ENCODE results near the gene GABRP. TPM values are rescaled to one million over a fixed set of nuclear protein-coding genes. Genes with fewer than 3 reads are reported as not detected.

GABRP gene
- total RNA-seq, 1 donor from 2014 or later = not detected

DNA sequence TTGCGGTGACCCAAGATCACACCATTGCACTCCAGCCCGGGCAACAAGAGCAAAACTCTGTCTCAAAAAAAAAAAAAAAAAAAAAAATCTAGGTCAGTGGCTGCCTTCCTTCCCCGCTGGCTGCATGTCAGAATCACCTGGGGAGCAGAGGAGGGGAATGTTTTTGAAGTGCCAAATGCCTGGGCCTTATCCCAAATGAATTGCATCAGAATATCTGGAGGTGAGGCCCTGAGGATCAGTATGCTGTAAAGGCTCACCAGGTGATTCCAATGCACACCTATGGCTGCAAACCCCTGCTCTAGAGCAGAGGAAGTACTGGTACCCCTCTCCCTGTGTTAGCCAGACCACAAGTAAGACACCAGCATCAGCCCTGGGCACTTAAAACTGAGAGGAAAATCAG lies 44.7 kb upstream of the GABRP start:
- no peaks in the 10 kb centered on the region for H3F3A ChIP-seq (ENCODE audit: low read depth)
- H3K79me2 ChIP-seq (ENCODE audit: low read depth) = no peaks in the 10 kb centered on the region
- H3K27ac ChIP-seq = no peak overlapping the region
- H3K4me1 Mint-ChIP-seq = peaks cover 4% of the 10 kb centered on the region
- peaks cover 2% of the 10 kb centered on the region for H3K36me3 Mint-ChIP-seq
- H3K9ac ChIP-seq = no peak overlapping the region
- H3K27ac Mint-ChIP-seq = no peak overlapping the region
- H2AFZ ChIP-seq (replicated peaks) = no peak overlapping the region
- DNase-seq (ENCODE audit: low spot score) = no peak
- no peaks in the 10 kb centered on the region for H3K36me3 ChIP-seq
- H3K4me1 ChIP-seq = no peaks in the 10 kb centered on the region
- no peaks in the 10 kb centered on the region for H3K9me3 ChIP-seq (ENCODE audit: low read depth)
- TF ChIP-seq EZH2 (IDR thresholded peaks at IDR 0.05) (no peak), EZH2phosphoT487 (IDR thresholded peaks at IDR 0.05) (no peak)
- TF ChIP-seq, protein P1, sequence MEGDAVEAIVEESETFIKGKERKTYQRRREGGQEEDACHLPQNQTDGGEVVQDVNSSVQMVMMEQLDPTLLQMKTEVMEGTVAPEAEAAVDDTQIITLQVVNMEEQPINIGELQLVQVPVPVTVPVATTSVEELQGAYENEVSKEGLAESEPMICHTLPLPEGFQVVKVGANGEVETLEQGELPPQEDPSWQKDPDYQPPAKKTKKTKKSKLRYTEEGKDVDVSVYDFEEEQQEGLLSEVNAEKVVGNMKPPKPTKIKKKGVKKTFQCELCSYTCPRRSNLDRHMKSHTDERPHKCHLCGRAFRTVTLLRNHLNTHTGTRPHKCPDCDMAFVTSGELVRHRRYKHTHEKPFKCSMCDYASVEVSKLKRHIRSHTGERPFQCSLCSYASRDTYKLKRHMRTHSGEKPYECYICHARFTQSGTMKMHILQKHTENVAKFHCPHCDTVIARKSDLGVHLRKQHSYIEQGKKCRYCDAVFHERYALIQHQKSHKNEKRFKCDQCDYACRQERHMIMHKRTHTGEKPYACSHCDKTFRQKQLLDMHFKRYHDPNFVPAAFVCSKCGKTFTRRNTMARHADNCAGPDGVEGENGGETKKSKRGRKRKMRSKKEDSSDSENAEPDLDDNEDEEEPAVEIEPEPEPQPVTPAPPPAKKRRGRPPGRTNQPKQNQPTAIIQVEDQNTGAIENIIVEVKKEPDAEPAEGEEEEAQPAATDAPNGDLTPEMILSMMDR (IDR thresholded peaks at IDR 0.05) = no peak
- peaks cover 13% of the 10 kb centered on the region for H3K27me3 Mint-ChIP-seq (ENCODE audit: insufficient read depth, low read depth)
- peaks cover 5% of the 10 kb centered on the region for H3K27me3 ChIP-seq
- H3K4me2 ChIP-seq = no peak overlapping the region
- no peaks in the 10 kb centered on the region for H4K20me1 ChIP-seq (ENCODE audit: low read depth)
- peaks cover 19% of the 10 kb centered on the region for H3K9me3 Mint-ChIP-seq
- H3K4me3 Mint-ChIP-seq = no peak overlapping the region
- H3K4me3 ChIP-seq = no peak overlapping the region

DNA sequence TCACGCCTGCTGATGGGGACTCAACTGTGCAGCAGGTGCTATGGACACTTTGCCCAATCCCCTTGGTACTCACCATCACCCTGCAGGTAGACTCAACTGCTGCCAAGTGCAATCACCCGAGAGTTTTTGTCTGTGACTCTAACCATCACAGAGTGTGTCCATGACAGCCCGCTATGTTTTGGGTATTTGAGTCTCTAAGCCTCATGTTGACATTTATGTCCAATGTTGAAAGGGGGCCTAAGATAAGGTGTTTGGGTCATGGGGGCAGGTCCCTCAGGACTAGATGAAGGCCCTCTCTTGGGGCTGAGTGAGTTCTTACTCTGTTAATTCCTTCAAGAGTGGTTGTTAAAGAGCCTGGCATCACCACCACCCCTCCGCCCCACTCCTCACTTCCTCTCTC lies 44.1 kb upstream of the GABRP start:
- no peak overlapping the region for H3K4me3 ChIP-seq
- no peak for DNase-seq (ENCODE audit: low spot score)
- TF ChIP-seq, protein P1 (IDR thresholded peaks at IDR 0.05) = no peak
- TF ChIP-seq EZH2 (IDR thresholded peaks at IDR 0.05) = no peak
- TF ChIP-seq EZH2phosphoT487 (IDR thresholded peaks at IDR 0.05) = no peak
- H3K36me3 ChIP-seq = no peaks in the 10 kb centered on the region
- no peak overlapping the region for H3K4me2 ChIP-seq
- H3K27ac Mint-ChIP-seq = no peak overlapping the region
- no peak overlapping the region for H3K9ac ChIP-seq
- no peak overlapping the region for H3K27ac ChIP-seq
- H3K36me3 Mint-ChIP-seq = peaks cover 2% of the 10 kb centered on the region
- H3K9me3 Mint-ChIP-seq = peaks cover 18% of the 10 kb centered on the region
- H3K4me3 Mint-ChIP-seq = no peak overlapping the region
- no peaks in the 10 kb centered on the region for H3K9me3 ChIP-seq (ENCODE audit: low read depth)
- no peaks in the 10 kb centered on the region for H3F3A ChIP-seq (ENCODE audit: low read depth)
- peaks cover 7% of the 10 kb centered on the region for H3K4me1 Mint-ChIP-seq
- no peaks in the 10 kb centered on the region for H3K4me1 ChIP-seq
- H3K79me2 ChIP-seq (ENCODE audit: low read depth) = no peaks in the 10 kb centered on the region
- H4K20me1 ChIP-seq (ENCODE audit: low read depth) = no peaks in the 10 kb centered on the region
- H3K27me3 Mint-ChIP-seq (ENCODE audit: insufficient read depth, low read depth) = peaks cover 14% of the 10 kb centered on the region
- H2AFZ ChIP-seq (replicated peaks) = no peak overlapping the region
- H3K27me3 ChIP-seq = peaks cover 11% of the 10 kb centered on the region

DNA sequence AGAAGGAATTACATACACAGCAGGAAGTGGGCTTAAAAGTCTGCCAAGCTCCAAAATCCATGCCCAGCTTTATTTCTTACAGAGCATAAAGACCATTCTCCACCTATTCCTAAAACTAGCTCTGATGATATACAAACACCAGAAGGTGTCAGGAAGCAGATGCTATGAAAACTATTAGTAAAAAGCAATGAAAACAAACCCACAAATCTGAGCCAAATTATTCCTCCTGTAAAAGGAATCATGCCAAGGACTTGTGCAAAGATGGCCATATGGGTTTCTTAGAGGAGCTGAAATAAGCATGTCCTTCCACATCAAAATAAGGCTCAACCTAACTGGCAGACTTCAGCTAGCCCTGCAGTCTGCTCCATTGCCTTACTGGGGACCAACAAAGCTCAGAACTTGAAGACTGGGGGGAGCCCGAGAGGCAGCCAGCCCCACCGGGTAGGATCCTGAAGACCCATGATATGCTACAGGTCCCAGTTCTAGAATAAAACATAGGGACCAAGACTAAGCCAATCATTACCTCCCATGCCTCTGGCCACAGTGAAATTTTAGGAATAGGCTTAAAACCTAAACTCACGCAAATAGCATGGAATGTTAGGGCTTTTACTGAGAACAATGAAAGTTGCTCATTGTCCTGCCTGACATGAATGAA lies 42.8 kb upstream of the GABRP start:
- Histone ChIP-seq H3K4me1 (peaks cover 4% of the 10 kb centered on the region), H3K27me3 (peaks cover 24% of the 10 kb centered on the region), H3K9ac (no peak overlapping the region), H3K9me3 (ENCODE audit: low read depth) (no peaks in the 10 kb centered on the region), H4K20me1 (ENCODE audit: low read depth) (no peaks in the 10 kb centered on the region), H3K36me3 (no peaks in the 10 kb centered on the region), H3K27ac (no peak overlapping the region), H3F3A (ENCODE audit: low read depth) (peaks cover 10% of the 10 kb centered on the region), H3K4me2 (no peak overlapping the region), H3K79me2 (ENCODE audit: low read depth) (no peaks in the 10 kb centered on the region), H3K4me3 (no peak overlapping the region), H2AFZ (replicated peaks) (no peak overlapping the region)
- no peaks in the 10 kb centered on the region for H3K36me3 Mint-ChIP-seq
- H3K27me3 Mint-ChIP-seq (ENCODE audit: insufficient read depth, low read depth) = peaks cover 11% of the 10 kb centered on the region
- H3K9me3 Mint-ChIP-seq = peaks cover 8% of the 10 kb centered on the region
- H3K4me3 Mint-ChIP-seq = no peak overlapping the region
- H3K27ac Mint-ChIP-seq = no peak overlapping the region
- H3K4me1 Mint-ChIP-seq = peaks cover 13% of the 10 kb centered on the region
- no peak for DNase-seq (ENCODE audit: low spot score)
- TF ChIP-seq, protein P1 (IDR thresholded peaks at IDR 0.05) = no peak
- TF ChIP-seq EZH2phosphoT487 (IDR thresholded peaks at IDR 0.05) (no peak), EZH2 (IDR thresholded peaks at IDR 0.05) (no peak)

Measured in neural progenitor cell (in vitro differentiated cells).